ENCODE data around the gene WRAP73.
A peak's percentile ranks its signal among the peaks of the same experiment; 100 is the strongest.

Gene WRAP73

GRCh38 chr1:3681231-3681897 is 31.5 kb upstream of the WRAP73 start:
- no peak for DNase-seq

DNA sequence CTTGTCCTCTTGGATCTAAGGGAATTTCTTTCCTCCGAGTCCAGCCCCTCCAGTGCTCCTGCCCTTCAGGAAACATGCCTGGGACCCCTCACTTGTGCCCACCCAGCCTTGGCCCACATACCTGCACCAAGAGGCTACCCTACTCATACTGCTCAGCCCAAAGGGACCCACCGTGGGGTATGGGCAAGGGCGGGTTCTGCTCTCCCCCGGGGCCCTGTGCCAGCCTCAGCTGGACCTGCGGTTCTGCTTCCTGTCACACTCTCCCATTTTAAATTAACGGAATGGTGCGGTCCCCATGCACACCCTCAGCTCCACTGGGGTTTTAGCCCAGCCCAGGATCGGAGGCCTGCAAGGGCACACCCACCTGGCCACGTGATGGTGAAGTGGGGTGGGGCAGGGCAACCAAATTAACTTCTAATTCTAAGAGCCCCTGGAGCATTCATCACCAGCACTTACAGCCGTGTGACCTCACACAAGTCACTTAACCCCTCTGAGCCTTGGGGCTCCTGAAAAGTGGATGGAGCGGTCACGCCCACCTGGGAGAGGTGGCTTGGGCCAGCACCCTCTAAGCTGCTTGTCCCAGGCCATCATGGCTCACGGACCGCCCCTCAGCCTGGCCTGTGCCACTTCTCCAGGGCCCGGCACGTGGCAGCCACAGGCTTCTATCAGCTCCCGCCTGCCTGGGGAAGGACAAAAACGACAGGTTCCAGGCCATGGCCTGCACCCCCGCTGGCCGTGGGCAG is 30.8 kb upstream of the WRAP73 start:
- no peak for DNase-seq

- no peak for DNase-seq
Measured at GRCh38 chr1:3679799-3680453, 30.0 kb upstream of the WRAP73 start.

GRCh38 chr1:3679098-3679555 is 29.2 kb upstream of the WRAP73 start:
- no peak for DNase-seq

GRCh38 chr1:3678361-3679097 is 28.6 kb upstream of the WRAP73 start:
- DNase-seq = no peak

DNA sequence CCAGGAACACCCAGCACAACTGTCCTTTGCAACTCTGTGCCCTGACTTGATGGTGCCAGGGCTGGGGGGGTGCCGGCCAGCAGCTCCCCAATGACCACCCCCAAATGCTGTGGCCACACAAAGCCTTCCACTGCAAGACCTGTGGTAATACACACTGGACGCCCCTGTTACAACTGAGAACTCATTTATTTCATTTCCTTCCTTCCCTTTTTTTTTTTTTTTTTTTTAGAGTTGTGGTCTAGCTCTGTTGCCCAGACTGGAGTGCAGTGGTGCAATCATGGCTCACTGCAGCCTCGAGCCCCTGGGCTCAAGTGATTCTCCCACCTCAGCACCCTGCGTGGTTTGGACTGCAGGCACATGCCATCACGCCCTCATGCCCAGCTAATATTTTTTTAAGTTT is 27.6 kb upstream of the WRAP73 start:
- no peak for DNase-seq

- no peak for DNase-seq
Measured at GRCh38 chr1:3676581-3677470, 26.9 kb upstream of the WRAP73 start.

- no peak for DNase-seq
Measured at GRCh38 chr1:3675436-3675835, 25.5 kb upstream of the WRAP73 start.

DNA sequence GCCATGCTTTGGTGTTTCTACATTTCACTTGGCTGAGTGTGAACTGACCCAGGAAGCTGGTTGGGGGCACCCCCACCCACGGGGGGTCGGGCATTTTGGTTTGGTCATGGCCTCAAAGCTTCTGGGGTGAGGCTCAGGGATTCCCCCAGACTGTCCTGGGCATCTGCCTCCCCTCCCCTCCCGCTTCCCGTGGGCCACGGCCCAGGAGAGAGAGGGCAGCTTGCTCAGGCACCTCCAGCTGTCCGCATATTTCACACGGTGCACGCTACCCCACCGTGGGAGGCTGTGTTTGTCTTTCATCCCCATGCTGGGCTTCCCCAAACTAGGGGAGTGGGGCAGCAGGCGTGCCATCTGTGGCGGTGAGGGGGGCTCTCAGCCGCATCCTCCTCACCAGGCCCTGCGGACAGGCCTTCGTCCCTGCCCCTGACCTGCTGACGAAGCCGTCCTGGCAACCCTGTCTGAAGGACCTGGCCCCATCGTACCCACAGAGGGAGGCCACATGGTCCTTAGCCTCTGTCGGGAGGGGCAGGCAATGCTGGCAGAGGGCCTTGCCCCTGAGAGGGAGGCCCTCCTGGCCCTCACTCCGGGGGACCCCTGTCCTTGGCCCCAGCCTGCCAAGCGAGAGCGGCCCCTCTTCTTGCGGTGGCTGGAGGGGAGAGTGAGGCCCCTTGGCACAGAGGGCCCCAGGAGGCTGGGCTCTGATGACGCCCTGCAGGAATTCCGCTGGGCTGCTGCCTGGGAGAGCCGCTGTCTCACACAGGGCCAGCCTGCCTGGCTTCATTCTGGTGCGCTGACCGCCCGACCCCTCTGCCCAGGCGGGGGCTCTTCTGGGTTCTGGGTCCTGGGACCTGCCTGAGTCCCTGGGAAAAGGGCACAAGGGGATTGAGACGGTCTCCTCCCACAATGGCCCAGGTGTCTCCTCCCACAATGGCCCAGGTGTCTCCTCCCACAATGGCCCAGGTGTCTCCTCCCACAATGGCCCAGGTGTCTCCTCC is 24.5 kb upstream of the WRAP73 start:
- no peak for DNase-seq

- peak; percentile 80 for DNase-seq
Measured at GRCh38 chr1:3673381-3674099, 23.6 kb upstream of the WRAP73 start.

DNA sequence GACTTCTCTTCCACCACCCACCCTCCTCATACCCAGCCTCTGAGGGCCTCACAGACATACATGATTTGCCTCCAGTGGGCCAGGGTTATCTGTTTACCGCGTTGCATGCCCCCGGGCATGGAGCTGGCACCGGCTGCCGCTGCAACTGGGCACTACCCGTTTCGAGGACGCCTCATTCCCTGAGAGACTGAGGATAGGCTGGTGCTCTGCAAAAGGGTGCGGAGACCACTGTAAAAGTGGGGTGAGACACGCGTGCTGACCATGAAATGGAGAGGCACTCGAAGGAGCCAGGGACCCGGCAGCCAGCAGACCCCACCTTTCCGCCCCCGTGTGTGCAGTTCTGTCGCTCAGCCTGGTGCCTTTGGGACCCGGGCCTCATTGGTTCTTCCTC is 23.1 kb upstream of the WRAP73 start:
- DNase-seq = no peak

DNA sequence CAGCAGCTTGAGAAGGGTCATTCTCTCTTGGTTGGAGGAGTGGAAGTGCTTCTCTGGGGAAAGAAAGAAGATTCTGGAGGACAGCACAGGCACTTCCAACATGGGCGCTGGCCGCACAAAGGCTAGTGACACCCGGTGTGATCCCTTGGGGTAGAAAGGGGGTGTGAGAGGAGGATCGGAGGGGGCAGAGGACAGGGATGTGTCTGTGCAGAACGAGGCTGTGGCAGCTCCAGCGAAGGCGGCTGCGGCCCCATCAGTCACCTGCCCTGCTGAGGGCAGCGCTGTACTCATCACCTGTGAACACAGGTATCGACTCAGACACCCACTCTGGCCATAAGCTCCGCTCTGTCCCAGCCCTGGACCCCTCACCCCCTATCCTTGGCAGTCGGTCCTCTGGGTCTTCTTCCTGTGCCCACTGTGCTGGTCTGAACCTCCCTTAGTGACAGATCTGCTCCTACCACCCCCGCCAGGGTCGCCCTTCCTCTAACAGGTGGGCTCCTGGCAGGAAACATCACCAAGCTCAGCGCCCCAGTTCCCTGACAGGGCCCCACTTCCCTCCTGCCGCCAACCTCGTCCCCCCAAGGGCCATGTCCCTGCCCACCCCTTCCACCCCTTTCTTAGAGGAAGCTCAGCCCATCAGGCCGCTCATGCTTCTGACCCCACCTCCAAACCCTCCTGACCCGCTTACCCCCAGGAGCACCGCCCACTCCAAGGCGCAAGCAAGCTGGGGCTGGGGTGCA is 22.5 kb upstream of the WRAP73 start:
- no peak for DNase-seq

DNA sequence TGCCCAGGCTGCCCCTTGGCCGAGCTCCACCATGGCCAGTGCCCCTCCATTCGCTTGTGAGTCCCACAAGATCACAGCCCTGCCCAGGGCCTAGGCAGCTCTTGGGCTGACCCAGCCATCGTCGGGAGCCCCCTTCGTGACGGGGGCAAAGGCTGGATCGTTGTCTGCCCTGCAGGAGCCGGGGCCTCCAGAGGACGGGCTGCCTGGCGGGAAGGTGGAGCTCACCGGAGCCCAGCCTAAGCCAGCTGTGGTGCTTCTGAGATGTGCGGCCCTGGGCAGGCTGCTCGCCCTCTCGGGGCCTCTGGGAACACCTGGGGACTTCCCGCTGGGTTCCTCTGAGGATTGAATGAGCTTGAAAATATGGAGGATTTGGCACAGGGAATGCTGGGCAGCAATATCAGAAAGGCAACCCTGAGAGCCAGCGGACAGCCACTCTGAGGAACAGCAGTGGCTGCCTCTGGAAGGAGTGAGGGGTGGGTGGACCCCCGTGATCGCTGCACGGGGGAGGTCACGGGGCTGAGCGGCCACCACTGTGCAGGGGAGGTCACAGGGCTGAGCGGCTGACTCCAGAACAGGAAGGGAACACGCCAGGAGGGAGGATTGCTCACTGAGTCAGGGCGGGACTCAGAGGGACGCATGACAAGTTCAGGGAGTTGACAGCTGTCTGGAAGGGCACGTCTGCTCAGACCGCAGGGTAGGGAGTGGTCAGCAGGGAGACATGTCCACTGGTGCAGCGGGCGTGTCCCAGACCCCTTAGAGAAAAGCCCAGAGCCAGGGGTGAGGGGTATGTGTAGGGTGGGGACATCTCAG is 21.7 kb upstream of the WRAP73 start:
- no peak for DNase-seq

DNA sequence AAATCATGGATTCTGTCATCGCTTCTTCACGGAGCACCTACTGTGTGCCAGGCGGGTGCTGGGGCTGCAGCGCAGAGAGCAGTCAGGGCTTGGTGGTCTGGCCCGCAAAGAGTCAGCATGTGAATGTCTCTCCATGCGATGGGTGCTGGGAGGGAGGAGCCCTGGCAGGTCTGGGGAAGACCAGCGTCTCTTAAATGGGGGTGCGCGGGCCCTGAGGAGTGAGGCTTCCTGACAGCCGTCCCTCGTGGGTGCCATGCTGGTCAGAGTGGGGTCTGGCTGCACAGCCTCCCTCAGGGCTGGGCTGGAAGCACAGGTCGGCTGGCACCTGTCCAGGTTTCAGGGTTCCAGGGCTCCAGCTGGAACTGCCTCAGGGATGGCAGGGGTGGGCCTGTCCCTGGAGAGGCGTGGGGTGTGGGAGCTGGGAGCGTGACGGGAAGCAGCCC is 20.9 kb upstream of the WRAP73 start:
- DNase-seq = no peak

DNA sequence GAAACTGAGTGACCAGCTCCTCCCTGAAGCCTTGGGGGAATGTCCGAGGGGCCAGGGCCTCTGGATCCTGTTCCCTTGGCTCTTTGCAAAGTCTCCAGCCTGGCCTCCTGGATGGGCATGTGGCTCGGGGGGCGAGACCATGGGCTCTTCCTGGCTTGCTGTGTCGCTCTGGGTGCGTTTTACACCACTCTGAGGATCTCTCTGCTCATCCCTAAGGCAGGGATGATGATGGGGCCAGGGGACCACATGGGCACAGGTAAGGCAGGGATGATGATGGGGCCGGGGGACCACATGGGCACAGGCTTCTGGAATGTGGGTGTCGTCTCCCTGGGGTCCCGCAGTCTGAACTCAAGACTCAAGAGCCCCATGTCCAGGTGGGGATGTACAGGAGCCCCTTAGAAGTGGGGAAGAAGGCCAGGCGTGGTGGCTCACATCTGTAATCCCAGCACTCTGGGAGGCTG is 20.1 kb upstream of the WRAP73 start:
- no peak for DNase-seq

DNA sequence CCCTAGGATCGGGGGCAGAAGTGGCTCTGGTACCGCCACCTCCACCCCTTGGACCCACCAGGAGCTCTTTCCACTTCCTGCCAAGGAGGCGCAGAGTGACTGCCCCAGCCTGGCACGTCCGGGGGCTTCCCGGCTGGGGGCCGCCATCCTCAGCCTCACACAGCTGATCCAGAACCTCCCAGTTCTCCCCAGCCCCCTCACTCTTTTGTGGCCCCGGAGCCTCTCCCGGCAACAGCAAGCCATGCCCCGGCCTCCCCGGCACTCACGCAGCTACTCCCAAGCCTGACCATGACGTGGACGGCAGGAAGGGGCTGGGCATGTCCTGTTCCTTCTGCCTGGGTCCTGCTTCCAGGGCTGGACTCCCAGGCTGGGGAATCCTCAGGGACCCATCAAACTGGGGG is 19.5 kb upstream of the WRAP73 start:
- DNase-seq = no peak

GRCh38 chr1:3668585-3669300 is 18.8 kb upstream of the WRAP73 start:
- DNase-seq = peak; percentile 98

- no peak for DNase-seq
Measured at GRCh38 chr1:3668148-3668547, 18.2 kb upstream of the WRAP73 start.
